Activated CD8-positive, alpha-beta memory T cell treated with anti-CD3 and anti-CD28 coated beads, Interleukin-2, amount 10 ng/mL, durations not matched to agents 7 days and 5 days (primary cell): ENCODE results near the gene MTHFSD. TPM values are rescaled to one million over a fixed set of nuclear protein-coding genes. Genes with fewer than 3 reads are reported as not detected.

ENCODE experiments used
- ATAC-seq: fragments of 150-1000 bp; cut with Tn5 transposase; one replicate; pipeline ENCODE4 v1.10.0; 2021; ENCODE audit warnings: moderate library complexity
- CTCF ChIA-PET: fragments of 350-600 bp; sonication (Branson Sonifier 250); formaldehyde crosslinking; loops from one replicate; lab custom pipeline; 2021; ENCODE audit warnings: antibody characterized with exemption; lab: Charles Lee
- DNase-seq: peaks from one replicate; pipeline ENCODE4 v3.0.0-alpha.2; 2020
- H3K27ac Mint-ChIP-seq: one replicate; pipeline ENCODE4 v1.8.0; 2021; ENCODE audit warnings: mild to moderate bottlenecking, mixed read lengths
- H3K27me3 Mint-ChIP-seq: one replicate; pipeline ENCODE4 v1.8.0; 2021; ENCODE audit warnings: mixed read lengths
- H3K36me3 Mint-ChIP-seq: one replicate; pipeline ENCODE4 v1.8.0; 2021; ENCODE audit warnings: mild to moderate bottlenecking, mixed read lengths
- H3K4me1 Mint-ChIP-seq: one replicate; pipeline ENCODE4 v1.8.0; 2021; ENCODE audit warnings: mixed read lengths
- H3K4me3 Mint-ChIP-seq: one replicate; pipeline ENCODE4 v1.8.0; 2021; ENCODE audit warnings: mild to moderate bottlenecking, moderate library complexity, mixed read lengths
- H3K9me3 Mint-ChIP-seq: one replicate; pipeline ENCODE4 v1.8.0; 2022; ENCODE audit warnings: low read depth, mixed read lengths
- total RNA-seq, 2 experiments: library from RNA; stranded (reverse); gene quantifications; one replicate each; pipeline ENCODE4 v1.2.3, GENCODE V29; 2021

Gene MTHFSD
- total RNA-seq, 2 experiments from 2014 or later: 23.2 to 25.3 TPM

DNA sequence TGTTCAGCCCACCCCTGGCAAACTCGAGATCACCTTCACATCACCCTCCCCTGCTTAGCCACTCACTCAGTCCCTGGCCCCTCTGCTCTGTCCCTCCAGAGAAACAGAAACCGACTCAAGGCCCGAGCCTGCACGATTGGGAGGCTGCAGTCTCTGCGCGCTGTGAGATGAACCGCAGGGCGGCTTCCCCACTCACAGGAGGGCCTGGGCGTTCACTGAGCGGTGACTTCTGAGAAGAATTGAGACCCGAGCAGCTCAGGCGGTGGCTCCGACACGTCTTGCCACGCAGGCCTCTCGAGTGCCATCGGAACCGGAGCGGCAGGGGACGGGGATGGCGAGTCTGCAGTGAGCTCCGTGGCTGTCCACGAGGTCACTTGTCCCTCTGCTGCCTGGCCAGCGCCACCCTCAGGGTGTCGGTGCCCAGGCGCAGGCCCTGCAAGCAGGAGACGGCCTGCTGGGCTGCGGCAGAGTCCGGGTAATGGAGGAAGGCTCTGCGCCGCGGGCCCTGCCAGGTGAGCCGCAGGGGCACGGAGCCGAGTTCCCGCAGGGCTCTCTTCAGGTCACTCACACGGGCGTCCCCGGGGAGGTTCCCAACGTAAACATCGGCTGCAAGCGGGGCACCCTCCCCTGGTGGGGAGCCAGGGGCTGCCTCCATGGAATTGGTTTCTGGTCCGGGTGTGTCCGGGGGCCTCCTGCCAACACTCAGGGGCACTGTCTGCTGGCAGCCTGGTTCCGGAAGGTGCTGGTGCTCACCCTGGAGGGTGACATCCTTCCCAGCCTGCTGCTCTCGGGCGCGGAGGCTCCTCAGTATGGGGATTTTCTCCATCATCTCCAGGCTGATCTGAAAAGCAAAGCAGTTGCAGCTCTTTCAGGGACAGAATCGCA lies 23.2 kb downstream of the MTHFSD start:
- H3K9me3 Mint-ChIP-seq: no peaks in the 10 kb centered on the region
- peaks cover 2% of the 10 kb centered on the region for H3K36me3 Mint-ChIP-seq
- no peaks in the 10 kb centered on the region for H3K27me3 Mint-ChIP-seq
- no peaks in the 10 kb centered on the region for H3K4me1 Mint-ChIP-seq
- no peak for ATAC-seq
- no peak for DNase-seq
- H3K4me3 Mint-ChIP-seq: no peak overlapping the region
- CTCF ChIA-PET: no interaction called here
- no peak overlapping the region for H3K27ac Mint-ChIP-seq

DNA sequence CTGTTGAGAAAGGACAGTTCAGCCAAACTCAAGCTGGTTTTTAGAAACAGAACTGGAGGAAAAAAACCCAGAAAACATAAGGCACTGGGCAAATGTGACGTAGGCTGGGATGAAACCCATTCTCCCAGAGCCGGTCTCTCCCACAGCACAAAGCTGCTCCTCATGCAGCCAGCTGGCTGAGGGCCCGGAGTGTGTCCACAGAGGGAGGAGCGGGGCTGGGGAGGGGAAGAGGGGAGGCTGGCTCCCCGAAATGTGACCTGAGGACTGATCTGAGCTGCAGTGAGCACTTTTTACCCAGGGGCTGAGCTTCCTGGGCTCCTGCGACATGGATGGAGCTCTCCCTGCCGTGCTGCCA lies 23.9 kb downstream of the MTHFSD start:
- DNase-seq (no peak), ATAC-seq (no peak)
- Mint-ChIP-seq H3K27me3 (no peaks in the 10 kb centered on the region), H3K4me1 (no peaks in the 10 kb centered on the region), H3K27ac (no peak overlapping the region), H3K36me3 (peaks cover 2% of the 10 kb centered on the region), H3K4me3 (no peak overlapping the region), H3K9me3 (no peaks in the 10 kb centered on the region)
- CTCF ChIA-PET: no interaction called here

DNA sequence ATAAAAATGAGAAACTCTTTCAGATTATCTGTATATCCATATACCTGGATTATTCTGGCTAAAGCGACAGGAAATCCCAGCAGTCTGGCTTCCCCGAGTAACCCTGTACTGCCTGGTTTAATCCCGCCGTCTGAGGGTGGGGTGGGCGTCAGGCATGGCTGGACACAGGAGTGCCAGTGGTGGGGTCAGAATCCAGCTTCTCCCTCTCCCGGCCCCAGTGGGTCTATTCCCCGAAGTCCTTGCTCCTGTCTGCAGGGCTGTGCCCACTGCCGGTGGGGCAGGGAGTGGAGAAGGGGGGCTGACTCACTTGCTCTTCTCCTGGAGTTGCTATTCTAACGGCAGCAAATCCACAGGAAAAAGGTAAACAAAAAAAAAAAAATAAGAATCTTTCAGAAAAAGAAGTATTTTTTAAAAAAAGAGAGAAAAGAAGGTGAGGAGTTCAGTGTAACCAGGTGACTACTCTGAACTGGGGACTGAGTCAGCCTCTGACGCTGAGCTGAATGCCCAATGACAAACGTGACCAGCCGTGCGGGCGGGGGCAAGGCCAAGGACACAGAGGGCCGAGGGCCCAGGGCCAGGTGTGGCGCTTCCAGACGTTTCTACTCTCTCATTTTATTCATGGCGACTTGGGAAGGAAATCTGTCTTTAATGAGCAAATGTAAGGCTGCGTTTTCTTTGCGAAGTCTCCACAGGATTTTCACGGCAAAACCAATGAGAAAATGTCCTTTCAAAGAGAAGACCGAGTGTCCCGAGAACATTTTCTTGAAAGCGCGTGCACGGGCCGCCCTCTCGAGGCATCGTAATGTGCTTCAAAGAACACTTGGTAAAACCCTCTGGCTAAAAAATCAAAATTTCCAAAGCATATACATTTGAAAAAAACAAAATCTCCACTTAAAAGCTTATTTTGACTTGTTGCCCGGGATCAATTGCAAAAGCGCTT lies 24.5 kb downstream of the MTHFSD start:
- CTCF ChIA-PET: no interaction called here
- Mint-ChIP-seq H3K27ac (no peak overlapping the region), H3K27me3 (no peaks in the 10 kb centered on the region), H3K36me3 (peaks cover 2% of the 10 kb centered on the region), H3K4me3 (no peak overlapping the region), H3K4me1 (no peaks in the 10 kb centered on the region), H3K9me3 (no peaks in the 10 kb centered on the region)
- DNase-seq: no peak
- no peak for ATAC-seq

DNA sequence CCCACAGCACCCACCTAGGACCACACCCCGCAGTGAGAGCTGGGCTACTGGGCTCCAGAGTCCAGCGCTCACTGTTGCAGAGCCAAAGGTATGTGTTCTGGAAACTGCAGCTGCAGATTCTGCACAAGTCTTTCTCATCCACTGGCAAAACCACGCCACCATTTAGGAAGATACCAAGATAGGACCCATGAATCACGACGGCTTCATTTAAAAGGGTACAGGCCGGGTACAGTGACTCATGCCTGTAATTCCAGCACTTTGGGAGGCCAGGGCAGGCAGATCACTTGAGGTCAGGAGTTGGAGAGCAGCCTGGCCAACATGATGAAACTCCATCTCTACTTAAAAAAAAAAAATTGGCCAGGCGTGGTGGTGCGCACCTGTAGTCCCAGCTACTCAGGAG lies 25.9 kb downstream of the MTHFSD start:
- DNase-seq (no peak), ATAC-seq (no peak)
- Mint-ChIP-seq H3K4me3 (no peak overlapping the region), H3K36me3 (peaks cover 2% of the 10 kb centered on the region), H3K27ac (no peak overlapping the region), H3K4me1 (no peaks in the 10 kb centered on the region), H3K9me3 (no peaks in the 10 kb centered on the region), H3K27me3 (no peaks in the 10 kb centered on the region)
- CTCF ChIA-PET: no interaction called here

DNA sequence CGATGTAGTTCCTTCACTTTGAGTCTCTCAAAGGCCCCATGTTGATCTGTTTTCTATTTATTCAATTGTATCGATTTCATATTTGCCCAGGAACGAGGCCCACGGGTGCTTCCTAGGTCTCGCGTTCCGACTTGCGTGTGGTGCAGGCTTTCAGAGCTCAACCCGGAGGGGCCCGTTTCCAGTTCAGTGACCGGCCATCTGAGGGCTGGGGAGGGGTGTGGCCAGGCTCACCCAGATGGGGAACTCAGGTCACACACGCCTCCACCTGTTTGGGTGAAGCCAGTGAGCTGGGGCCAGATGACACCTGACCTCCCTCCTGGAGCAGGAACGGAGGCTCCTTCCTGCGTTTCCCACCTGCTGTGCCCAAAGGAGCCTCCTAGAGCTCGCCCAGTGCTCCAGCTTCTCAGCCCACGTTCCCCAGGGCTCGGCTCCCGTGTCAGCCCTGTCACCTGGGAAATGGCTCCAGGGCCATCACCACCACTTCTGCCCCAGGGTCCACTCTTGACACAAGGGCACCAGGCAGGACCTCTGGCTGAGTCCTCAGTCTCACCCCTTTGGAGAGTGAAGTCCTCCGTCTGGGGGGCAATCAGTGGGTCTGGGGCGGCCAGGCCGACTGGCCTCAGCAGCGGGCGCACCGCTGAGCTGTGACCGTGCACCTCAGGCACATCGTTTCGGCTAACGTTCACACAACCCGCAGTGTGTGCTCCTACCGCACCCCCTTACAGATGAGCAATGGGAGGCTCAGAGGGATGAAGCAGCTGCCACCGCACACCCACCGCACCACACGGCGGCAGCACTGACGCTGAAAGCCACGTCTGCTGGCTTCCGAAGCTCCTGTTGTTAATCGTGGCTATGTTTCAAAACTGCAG lies 26.7 kb downstream of the MTHFSD start:
- no peaks in the 10 kb centered on the region for H3K4me1 Mint-ChIP-seq
- DNase-seq (no peak), ATAC-seq (no peak)
- H3K4me3 Mint-ChIP-seq: no peak overlapping the region
- H3K27ac Mint-ChIP-seq: no peak overlapping the region
- peaks cover 2% of the 10 kb centered on the region for H3K36me3 Mint-ChIP-seq
- H3K27me3 Mint-ChIP-seq: peaks cover 2% of the 10 kb centered on the region
- CTCF ChIA-PET: interaction anchor here (2.5 kb wide), 1 partner anchor 11 kb away, joined by 7 read pairs; no protein-coding TSS in a partner anchor
- H3K9me3 Mint-ChIP-seq: no peaks in the 10 kb centered on the region

DNA sequence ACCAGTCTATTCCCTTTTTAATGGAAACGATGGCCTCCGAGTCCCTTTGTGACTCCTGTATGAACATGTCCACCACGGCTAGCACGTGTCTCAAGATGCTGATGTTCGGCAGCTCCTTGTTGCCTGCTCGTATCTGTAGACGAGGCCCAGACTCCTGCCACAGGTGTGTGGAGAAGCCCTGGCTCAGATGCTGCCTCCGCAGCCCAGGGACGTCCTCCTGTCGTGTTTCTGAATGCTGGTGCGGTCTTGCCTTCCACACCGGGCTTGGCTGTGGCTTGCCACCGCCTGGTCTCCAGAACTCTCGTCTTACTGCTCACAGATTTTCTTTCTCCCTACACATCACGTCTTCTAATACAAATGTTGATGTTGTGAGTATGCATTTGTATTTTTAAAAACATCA lies 27.7 kb downstream of the MTHFSD start:
- ATAC-seq (no peak), DNase-seq (no peak)
- H3K27me3 Mint-ChIP-seq: peaks cover 5% of the 10 kb centered on the region
- H3K36me3 Mint-ChIP-seq: peaks cover 2% of the 10 kb centered on the region
- H3K27ac Mint-ChIP-seq: no peak overlapping the region
- H3K4me1 Mint-ChIP-seq: no peaks in the 10 kb centered on the region
- no peak overlapping the region for H3K4me3 Mint-ChIP-seq
- H3K9me3 Mint-ChIP-seq: no peaks in the 10 kb centered on the region
- CTCF ChIA-PET: interaction anchor here (2.5 kb wide), 1 partner anchor 10 kb away, joined by 7 read pairs; no protein-coding TSS in a partner anchor

DNA sequence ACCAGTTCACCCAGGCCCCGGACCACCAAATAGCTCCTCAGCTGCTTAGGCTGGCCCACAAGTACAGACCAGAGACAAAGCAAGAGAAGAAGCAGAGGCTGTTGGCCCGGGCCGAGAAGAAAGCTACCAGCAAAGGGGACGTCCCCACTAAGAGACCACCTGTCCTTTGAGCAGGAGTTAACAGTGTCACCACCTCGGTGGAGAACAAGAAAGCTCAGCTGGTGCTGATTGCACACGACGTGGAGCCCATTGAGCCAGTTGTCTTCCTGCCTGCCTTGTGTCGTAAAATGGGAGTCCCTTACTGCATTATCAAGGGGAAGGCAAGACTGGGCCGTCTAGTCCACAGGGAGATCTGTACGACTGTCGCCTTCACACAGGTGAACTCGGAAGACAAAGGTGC lies 29.3 kb downstream of the MTHFSD start:
- peaks cover 16% of the 10 kb centered on the region for H3K27me3 Mint-ChIP-seq
- H3K9me3 Mint-ChIP-seq: no peaks in the 10 kb centered on the region
- H3K4me1 Mint-ChIP-seq: no peaks in the 10 kb centered on the region
- H3K36me3 Mint-ChIP-seq: peaks cover 2% of the 10 kb centered on the region
- no peak overlapping the region for H3K27ac Mint-ChIP-seq
- no peak for DNase-seq
- CTCF ChIA-PET: interaction anchor here (2.5 kb wide), 1 partner anchor 8 kb away, joined by 7 read pairs; no protein-coding TSS in a partner anchor
- no peak overlapping the region for H3K4me3 Mint-ChIP-seq
- ATAC-seq: no peak

DNA sequence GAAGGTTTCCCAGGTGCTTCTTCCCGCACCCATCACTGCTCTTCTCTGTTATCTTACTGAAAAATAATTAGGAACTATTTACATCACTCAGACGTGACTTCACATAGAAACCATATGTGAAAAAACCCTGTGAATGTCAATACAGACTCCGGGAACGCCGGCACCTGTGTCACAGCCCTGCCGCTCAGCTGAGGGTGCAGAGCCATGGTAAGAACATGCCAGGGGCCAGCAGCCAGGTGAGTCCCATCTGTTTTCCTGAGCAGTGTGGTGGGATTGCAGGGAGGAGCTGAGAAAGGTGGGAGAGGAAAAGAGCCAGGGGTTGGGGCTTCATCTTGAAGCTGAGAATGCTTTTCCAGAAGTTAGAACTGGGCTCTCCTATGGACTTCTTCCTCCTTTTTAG lies 31.0 kb downstream of the MTHFSD start:
- no peak for ATAC-seq
- Mint-ChIP-seq H3K27me3 (peaks cover 26% of the 10 kb centered on the region), H3K9me3 (no peaks in the 10 kb centered on the region), H3K4me1 (peaks cover 3% of the 10 kb centered on the region), H3K27ac (no peak overlapping the region), H3K36me3 (no peaks in the 10 kb centered on the region), H3K4me3 (no peak overlapping the region)
- CTCF ChIA-PET: no interaction called here
- no peak for DNase-seq

DNA sequence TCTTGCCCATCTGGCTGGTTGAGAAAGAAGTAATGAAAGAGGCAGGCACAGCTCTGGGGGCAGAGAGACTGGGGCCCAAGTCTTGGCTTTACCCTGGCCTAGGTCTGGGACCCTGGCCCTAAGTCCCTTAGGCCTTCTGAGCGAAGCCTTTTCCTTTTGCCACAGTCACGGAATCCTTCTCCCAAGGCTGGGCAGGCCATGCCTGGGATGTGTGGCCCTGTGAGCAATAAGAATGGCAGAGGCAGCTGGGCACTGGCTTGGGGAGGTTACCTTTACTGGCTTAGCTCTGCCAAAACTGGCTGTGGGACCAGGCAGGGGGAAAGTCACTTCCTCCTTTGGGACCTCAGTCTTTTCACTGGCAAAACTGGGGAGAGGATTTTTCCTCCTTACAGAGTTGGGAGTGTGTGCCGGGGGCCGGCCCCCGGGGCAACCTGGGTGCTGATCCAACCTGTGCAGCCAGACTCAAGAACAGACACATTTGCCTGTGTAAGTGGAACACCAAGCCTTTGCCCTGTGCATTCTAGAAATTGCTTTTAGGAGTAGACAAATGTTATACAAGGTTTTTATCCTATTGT lies 31.8 kb downstream of the MTHFSD start:
- Mint-ChIP-seq H3K9me3 (no peaks in the 10 kb centered on the region), H3K4me3 (no peak overlapping the region), H3K27ac (no peak overlapping the region), H3K36me3 (no peaks in the 10 kb centered on the region), H3K27me3 (peaks cover 33% of the 10 kb centered on the region), H3K4me1 (peaks cover 3% of the 10 kb centered on the region)
- DNase-seq (no peak), ATAC-seq (no peak)
- CTCF ChIA-PET: no interaction called here

DNA sequence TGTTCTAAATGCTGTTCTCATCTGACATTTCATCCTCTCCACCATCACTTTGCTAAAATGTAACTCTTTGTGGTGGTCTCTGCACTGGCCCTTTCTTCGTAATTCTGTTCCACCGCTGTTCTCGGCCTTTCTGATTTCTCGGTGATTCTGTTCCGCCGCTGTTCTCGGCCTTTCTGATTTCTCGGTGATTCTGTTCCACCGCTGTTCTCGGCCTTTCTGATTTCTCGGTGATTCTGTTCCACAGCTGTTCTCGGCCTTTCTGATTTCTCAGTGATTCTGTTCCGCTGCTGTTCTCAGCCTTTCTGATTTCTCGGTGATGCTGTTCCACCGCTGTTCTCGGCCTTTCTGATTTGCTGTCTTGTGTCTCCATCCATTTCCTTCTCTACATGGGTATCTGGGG lies 32.4 kb downstream of the MTHFSD start:
- peaks cover 3% of the 10 kb centered on the region for H3K4me1 Mint-ChIP-seq

DNA sequence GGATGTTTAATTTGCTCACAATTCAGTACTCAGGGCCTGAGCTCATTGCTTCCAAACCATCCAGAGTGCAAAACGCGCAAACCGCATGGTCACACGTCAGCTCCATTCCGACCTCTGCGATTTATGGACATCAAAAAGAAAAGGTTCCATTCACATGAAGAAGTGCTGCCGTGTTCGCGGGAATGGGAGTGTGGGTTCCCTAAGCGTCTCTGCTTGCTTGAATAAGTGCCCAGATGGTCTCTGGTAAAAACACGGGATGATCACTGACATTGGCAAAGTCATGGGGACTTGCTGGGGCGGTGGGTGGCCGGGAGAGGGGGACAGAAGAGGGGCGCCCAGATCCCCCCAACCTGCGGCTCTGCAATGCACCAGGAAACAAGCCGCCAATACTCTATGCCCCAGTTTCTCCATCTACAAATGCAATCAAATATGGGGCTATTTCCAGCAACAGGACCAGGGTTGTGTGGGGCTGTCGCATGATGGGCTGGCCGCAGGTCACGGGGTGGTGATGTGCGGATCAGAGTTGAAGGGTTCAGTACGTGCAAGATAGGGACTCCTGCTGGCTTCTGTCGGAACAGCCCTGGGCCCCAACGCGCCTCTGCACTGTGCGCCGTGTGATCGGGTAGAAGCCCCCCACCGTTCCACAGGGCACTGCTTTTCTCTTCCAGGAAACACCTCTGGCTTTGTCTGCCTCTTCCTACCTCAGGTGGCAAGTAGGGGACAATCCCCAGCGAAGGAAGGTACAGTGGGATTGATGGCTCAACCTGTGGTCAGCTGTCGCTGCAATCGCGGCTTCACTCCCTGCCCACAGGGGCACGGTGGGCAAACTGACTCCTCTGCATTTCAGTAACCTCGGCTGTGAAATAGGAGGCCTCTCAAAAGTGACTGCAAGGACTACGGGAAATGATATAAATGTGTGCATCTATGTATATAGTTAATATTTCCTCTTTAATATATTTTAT lies 33.5 kb downstream of the MTHFSD start:
- Mint-ChIP-seq H3K27me3 (peaks cover 49% of the 10 kb centered on the region), H3K9me3 (no peaks in the 10 kb centered on the region), H3K27ac (no peak overlapping the region), H3K36me3 (no peaks in the 10 kb centered on the region), H3K4me3 (no peak overlapping the region), H3K4me1 (peaks cover 3% of the 10 kb centered on the region)
- ATAC-seq (no peak), DNase-seq (no peak)
- CTCF ChIA-PET: no interaction called here

More for the DNA sequence above, 32.4 kb downstream of the MTHFSD start:
- H3K9me3 Mint-ChIP-seq: no peaks in the 10 kb centered on the region
- H3K27ac Mint-ChIP-seq: no peak overlapping the region
- no peak for ATAC-seq
- peaks cover 39% of the 10 kb centered on the region for H3K27me3 Mint-ChIP-seq
- H3K36me3 Mint-ChIP-seq: no peaks in the 10 kb centered on the region
- DNase-seq: no peak
- H3K4me3 Mint-ChIP-seq: no peak overlapping the region
- CTCF ChIA-PET: no interaction called here
